NCI-H1092 treated with DMSO at 0.1 percent for 48 hours (cell line): Measurements from ENCODE around the gene CBX2.

Experiments used
- DNase-seq: peaks from one replicate; lab custom pipeline; 2025; lab: John Stamatoyannopoulos, UW

The CBX2 gene

GRCh38 chr17:79777894-79778503, at the start of gene CBX2:
Gene CBX2, plus strand, starts transcription at chr17:79778148. Its CDS starts 88 bp downstream, at chr17:79778236.
- DNase-seq = peak; percentile 63

GRCh38 chr17:79728169-79728907, 49.6 kb upstream of the CBX2 start:
- peak; percentile 90 for DNase-seq

DNA sequence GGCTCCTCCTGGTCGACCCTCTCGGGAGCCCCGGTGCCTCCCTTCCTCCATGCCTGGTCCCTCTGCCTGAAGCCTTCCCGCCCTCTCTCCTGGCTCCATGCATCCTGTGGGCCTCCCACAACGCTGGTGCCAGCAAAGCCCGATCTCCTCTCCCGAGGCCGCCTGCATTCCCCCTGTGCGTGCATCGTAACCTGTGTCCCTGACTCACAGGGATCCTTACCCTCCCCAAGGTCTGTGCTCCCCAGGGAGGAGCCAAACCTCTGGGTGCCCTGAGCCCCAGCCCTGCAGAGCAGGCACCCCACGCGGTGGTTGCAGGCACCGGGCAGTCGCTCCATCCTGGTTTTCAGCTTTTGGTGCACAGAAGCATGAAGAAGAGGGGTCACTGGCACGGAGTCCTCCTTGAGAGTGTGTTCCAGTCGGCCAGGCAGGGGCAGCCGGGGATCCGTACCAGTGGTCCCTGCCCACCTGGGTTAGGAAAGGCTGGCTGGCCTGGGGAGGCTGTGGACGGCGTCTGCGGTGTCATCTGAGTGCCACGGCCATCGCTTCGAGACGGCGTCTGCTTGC, 49.0 kb upstream of the CBX2 start:
- no peak for DNase-seq

GRCh38 chr17:79729761-79730160, 48.2 kb upstream of the CBX2 start:
- no peak for DNase-seq

DNA sequence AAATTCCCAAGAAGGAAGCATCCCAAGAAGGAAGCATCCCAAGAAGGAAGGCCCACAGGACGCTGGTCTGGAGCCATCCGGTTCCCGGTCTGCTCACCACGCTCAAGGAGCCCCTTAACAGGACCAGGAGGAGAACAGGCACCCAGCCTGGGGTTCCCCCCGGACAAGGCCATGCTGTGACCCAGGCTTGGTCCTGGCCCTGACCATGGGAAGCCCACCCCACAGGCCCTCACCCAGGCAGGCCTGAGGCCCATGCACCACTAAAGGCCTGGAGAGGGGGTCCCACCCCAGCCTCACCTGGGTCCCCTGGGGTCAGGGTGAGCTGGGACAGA, 47.5 kb upstream of the CBX2 start:
- DNase-seq = no peak

DNA sequence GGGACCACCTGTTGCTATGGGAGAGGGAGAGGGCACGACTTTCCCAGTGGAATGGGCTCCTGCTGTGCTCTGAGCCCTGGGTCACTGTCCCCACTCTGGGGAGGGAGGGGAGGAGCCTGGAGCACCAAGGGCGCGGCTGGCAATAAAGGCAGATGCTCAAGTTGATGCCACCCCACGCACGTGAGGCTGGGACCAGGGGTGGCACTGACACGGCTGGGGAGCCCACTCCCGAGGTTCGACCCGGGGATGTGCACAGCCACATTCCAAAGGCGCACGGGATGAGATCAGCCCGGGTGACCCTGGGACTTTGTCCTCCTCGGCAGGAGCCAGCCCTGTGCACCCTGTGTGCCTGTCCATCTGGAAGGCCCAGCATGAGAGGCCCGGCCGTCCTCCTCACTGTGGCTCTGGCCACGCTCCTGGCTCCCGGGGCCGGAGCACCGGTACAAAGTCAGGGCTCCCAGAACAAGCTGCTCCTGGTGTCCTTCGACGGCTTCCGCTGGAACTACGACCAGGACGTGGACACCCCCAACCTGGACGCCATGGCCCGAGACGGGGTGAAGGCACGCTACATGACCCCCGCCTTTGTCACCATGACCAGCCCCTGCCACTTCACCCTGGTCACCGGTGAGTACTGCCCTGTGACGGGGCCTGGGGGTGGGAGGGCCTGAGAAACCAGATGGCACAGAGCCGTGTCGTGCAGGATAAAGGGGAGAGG, 47.0 kb upstream of the CBX2 start, which contains the start of gene ENPP7:
ENPP7 (plus strand) TSS at position 175 of the 715 bp plus-strand sequence; CDS start at position 372, 197 bp downstream.
- DNase-seq = no peak

DNA sequence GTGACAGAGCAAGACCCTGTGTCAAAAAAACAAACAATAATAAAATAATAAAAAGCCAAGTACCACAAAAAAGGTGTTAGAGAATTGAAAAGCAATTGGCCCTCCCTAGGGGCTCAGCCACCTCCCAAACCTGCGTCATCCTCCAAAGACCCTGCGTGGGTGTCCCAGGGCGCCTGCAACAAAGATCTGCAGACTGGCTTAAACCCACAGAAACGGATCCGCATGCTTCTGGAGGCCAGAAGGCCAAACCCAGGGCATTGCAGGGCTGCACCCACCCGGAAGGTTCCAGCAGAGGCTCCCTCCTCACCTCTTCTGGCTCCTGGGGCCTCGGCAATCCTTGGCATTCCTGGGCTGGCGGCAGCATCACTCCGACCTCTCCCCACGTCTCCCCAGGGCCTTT, 45.7 kb upstream of the CBX2 start:
- DNase-seq = no peak

- DNase-seq = no peak
Observed at GRCh38 chr17:79732804-79733691, 44.9 kb upstream of the CBX2 start.

DNA sequence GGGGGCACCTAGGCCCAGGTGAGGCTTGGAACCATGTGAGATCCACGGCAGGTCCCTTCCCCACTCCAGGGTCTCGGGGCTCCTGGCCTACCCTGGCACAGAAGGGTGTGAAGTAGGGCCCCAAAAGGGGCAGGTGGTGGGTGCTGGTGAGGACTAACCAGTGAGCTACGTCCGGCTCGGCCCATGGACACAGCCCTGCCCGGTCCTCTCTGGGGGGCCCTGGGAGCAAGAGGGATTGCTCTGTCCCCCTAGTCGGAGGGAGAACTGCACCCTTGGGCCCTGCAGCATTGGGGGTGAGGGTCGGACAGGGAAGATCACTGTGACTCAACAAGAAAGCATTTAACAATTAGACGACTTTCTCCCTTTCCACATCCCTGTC, 44.3 kb upstream of the CBX2 start:
- no peak for DNase-seq

- DNase-seq = no peak
Observed at GRCh38 chr17:79735096-79735495, 42.9 kb upstream of the CBX2 start.

DNA sequence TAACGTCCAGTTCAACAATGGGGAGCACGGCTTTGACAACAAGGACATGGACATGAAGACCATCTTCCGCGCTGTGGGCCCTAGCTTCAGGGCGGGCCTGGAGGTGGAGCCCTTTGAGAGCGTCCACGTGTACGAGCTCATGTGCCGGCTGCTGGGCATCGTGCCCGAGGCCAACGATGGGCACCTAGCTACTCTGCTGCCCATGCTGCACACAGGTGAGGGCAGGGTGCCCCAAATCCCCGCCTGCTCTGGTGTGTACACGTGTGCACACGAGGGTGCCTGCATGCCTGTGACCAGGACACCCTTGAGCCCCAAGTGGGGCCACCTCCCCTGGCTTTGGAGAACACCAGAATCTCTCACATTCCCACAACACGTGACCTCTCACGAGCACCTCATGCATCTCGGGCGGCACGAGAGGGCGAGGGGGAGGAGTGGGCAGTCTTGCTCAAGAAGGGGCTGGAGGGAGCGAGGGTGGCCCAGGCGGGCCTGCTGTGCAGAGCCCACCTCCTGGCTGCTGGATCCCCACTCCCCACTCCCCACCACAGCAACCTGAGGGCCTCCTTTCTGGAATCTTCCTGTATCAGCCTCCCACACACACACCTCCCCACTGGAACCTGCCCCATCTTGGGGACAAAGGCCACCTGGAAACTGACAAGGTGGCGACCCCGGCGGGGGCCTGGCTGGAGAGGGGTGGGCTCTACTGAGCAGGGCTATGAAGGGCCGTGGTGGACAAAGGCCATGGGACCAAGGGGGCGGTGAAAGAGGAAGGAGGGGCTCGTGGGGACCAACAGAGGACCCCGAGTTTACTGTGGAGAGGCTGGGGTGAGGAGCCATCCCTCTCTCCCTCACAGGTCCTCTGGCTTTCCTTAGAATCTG, 40.7 kb upstream of the CBX2 start:
- DNase-seq = no peak

- no peak for DNase-seq
Observed at GRCh38 chr17:79737922-79738578, 39.9 kb upstream of the CBX2 start.

DNA sequence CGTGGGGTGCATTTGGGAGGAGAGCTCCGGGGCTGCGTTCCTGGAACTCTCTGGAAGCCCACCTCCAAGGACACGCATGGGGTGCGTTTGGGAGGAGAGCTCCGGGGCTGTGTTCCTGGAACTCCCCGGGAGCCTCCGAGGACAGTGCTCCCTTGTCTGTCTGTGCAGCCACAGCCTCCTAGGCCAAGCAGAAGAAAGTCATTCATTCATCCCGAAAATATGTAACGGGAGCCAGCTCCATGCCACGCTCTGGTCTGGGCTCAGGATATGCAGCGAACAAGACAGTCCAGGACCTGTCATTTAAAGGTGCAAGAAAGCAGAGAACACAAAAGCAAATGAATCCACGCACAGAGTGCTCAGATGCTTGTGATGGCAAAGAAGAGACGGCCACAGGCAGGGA, 39.3 kb upstream of the CBX2 start:
- DNase-seq = no peak

DNA sequence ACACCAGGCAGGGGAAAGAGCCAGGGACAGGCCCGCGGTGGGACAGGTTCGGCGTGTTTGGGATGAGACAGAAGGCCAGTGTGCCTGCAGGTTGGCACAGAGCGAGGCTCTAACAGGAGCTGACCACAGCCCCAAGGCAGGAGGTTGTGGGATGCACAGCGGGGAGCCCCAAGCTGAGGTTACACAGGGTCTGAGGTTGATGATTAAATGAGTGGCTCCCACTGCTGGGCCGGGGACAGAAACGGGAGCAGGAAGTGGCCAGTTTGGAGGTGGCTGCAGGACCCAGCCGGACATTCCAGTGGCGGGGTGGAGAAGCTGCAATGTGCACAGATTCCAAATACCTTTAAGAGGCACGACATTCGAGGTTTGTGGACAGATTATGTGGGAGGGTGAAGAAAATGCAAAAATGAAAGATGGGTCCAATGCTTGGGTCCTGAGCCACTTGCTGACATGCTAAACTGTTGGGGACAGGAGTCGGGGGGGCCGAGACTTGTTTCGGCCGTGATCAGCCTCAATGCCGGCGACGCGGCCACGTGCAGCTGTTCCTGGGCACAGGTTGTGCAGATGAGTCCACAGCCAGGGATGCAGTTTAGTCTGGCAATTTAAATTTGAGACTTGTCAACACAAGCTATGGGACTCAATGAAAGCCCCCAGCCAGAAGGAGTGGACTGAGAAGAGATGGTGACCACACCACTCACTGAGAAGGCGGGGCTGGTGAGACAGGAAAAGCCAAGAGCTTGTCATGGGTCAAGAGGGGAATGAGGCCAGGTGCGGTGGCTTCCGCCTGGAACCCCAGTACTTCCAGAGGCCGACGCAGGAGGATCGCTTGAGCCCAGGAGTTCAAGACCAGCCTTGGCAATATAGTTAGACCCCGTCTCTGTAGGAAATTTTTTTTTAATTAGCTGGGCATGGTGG, 38.5 kb upstream of the CBX2 start:
- no peak for DNase-seq

DNA sequence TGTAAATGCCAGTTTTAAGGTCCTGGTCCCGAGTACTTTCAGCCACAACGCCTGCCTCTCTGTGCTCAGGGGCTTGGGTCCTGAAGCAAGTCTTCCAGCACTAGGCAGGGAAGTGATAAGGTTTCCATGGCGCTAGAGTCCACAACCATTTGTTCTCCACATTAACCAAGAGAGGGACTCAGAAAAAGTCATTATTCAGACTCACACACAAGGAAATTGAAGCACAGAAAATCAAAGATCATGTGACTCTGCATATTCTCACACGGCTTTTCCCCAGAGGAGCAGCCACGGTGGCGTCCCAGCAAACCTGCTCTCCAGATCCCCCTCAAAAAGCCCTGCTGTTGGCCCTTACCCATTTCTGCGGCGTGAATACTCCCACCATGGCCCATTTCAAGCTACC, 37.5 kb upstream of the CBX2 start:
- DNase-seq = no peak

DNA sequence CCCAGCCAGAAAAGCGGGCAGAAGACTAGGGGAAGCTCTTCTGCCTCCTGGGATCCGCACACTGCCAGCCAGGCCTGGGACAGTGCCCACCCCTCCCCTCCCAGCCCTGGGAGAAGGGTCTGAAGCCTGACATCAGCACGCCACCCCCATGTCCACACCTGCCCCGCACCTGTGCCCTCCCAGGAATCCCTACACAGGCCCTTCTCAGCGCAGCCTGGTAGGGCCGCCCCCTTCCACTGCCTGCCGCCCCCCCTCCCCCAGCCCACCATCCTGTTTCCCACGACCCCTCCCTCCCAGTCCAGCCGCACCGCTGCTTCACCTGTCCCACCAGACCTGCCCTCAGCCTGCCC, 36.6 kb upstream of the CBX2 start:
- no peak for DNase-seq

GRCh38 chr17:79741751-79742588, 36.0 kb upstream of the CBX2 start:
- peak; percentile 69 for DNase-seq

DNA sequence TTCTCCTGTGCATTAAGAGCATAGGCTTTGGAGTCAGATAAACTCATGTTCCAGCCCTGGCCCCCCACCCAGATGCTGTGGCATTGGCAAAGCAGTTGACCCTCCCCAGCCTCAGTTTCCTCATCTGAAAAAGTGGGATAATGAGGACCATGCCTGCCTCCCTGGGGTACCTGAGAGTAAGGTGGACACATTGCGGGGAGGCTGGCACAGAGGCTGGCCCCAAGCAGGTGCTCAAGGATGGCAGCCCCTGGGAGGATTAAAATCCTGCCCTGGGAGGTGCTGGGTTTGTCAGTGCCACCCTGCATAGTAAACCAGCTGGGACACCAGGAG, 35.4 kb upstream of the CBX2 start:
- no peak for DNase-seq
